Suprapubic skin (tissue), 3 donors: ENCODE results near the gene FCGR3B.
"Not testable (repeated sequence)": the region's sequence is repeated elsewhere in the genome, so short reads cannot be mapped to it uniquely, and the experiment has no call there.

ENCODE experiments used
- CTCF ChIP-seq, 2 donors: fragments of 200-600 bp in 1 of 2; fragments of 450-650 bp in 1 of 2; sonication (generic) in 1 of 2; IDR thresholded peaks; one replicate each; pipeline ENCODE4 v1.5.1; 2016 to 2019; ENCODE audit warnings: antibody characterized with exemption in 2 of 2, mild to moderate bottlenecking in 1 of 2, moderate library complexity in 1 of 2
- POLR2A ChIP-seq, 2 donors: fragments of 450-650 bp; IDR thresholded peaks; one replicate each; pipeline ENCODE4 v1.6.1; 2017; ENCODE audit warnings: antibody characterized with exemption in 2 of 2, mild to moderate bottlenecking in 2 of 2, moderate library complexity in 2 of 2

GRCh38 chr1:161636189-161636782 lies 5.3 kb upstream of the FCGR3B start:
- not testable (repeated sequence) for TF ChIP-seq CTCF, POLR2A (IDR thresholded peaks at IDR 0.05)
